HCT116 (cell line): Measurements from ENCODE around the gene NTMT2. TPM values are rescaled to one million over a fixed set of nuclear protein-coding genes. Genes with fewer than 3 reads are reported as not detected.

Experiments
- ATAC-seq: fragments of 200-7000 bp; cut with Tn5 transposase; 2 replicates; pipeline ENCODE4 v1.9.1; 2020; ENCODE audit warnings: mild to moderate bottlenecking, moderate library complexity
- BruUV-seq: library from RNA; stranded (reverse); fragments of 400-500 nt; replicated peaks from 2 replicates; lab custom pipeline; 2021; lab: Mats Ljungman, UMichigan
- CTCF ChIA-PET: fragments of 300-600 bp; sonication (Branson Sonifier 250); formaldehyde crosslinking; loops from one replicate; lab custom pipeline; 2021; ENCODE audit warnings: antibody characterized with exemption; lab: Charles Lee
- POLR2A ChIA-PET: fragments of 300-600, 350-600 bp; sonication (Branson Sonifier 250); formaldehyde crosslinking; loops from one replicate; lab custom pipeline; 2021; ENCODE audit warnings: antibody characterized with exemption; lab: Charles Lee
- RAD21 ChIA-PET, 2 experiments: fragments of 300-600 bp; sonication (Branson Sonifier 250); formaldehyde crosslinking; loops; one replicate each; lab custom pipeline; 2023; ENCODE audit warnings: low total read pairs in 2 of 2; ENCODE audit not compliant: uncharacterized antibody in 2 of 2, unreplicated experiment in 2 of 2, low non-redundant PET in 1 of 2; lab: Charles Lee
- DNase-seq: peaks from one replicate; pipeline ENCODE4 v3.0.0-alpha.2; 2010; ENCODE audit warnings: low read depth, low spot score
- H2AFZ ChIP-seq: fragments of 200-600 bp; shearing (Covaris generic), sonication (generic); 2 replicates; pipeline ENCODE4 v1.6.1; 2017; ENCODE audit warnings: low read depth, mixed run types, mixed read lengths, antibody characterized with exemption, low read length; ENCODE audit not compliant: poor library complexity, severe bottlenecking
- H3K27ac ChIP-seq: 2 replicates; pipeline ENCODE4 v1.5.1; 2012; ENCODE audit warnings: low read depth, low read length
- H3K27me3 ChIP-seq: fragments of 200-600 bp; sonication (generic); 2 replicates; pipeline ENCODE4 v1.6.1; 2016; ENCODE audit warnings: mixed run types, low read length, mixed read lengths; ENCODE audit not compliant: insufficient read depth
- H3K36me3 ChIP-seq, 2 experiments: fragments of 200-500 bp in 1 of 2; fragments of 200-600 bp in 1 of 2; sonication (Bioruptor generic) in 1 of 2; sonication (generic) in 1 of 2; 2 replicates each; pipeline versions ENCODE4 v1.5.1 to v1.6.1; 2014 to 2016; ENCODE audit warnings: low read length in 2 of 2, inconsistent platforms in 1 of 2, mixed read lengths in 1 of 2, mixed run types in 1 of 2; ENCODE audit not compliant: insufficient read depth in 2 of 2, control insufficient read depth in 1 of 2
- H3K4me1 ChIP-seq, 2 experiments: fragments of 200-600 bp in 1 of 2; sonication (generic) in 1 of 2; 2 replicates each; pipeline versions ENCODE4 v1.5.1 to v1.6.1; 2012 to 2017; ENCODE audit warnings: low read length in 2 of 2, inconsistent platforms in 1 of 2, mild to moderate bottlenecking in 1 of 2, mixed read lengths in 1 of 2, mixed run types in 1 of 2, moderate library complexity in 1 of 2; ENCODE audit not compliant: insufficient read depth in 2 of 2, control insufficient read depth in 1 of 2
- H3K4me2 ChIP-seq: fragments of 200-600 bp; sonication (generic); 2 replicates; pipeline ENCODE4 v1.6.1; 2017; ENCODE audit warnings: mixed run types, low read length, mixed read lengths
- H3K4me3 ChIP-seq, 2 experiments: fragments of 200-600 bp in 1 of 2; sonication (generic) in 1 of 2; replicated peaks in 1 of 2; 2 replicates each; pipeline ENCODE4 v1.5.1; 2011 to 2016; ENCODE audit warnings: low read length in 2 of 2, control low read depth in 1 of 2, low read depth in 1 of 2, mild to moderate bottlenecking in 1 of 2, mixed read lengths in 1 of 2, mixed run types in 1 of 2
- H3K79me2 ChIP-seq: fragments of 200-600 bp; sonication (generic); 2 replicates; pipeline ENCODE4 v1.6.1; 2017; ENCODE audit warnings: mild to moderate bottlenecking, mixed run types, low read length, moderate library complexity, mixed read lengths; ENCODE audit not compliant: insufficient read depth
- H3K9ac ChIP-seq: fragments of 200-600 bp; sonication (generic); 2 replicates; pipeline ENCODE4 v1.6.1; 2016; ENCODE audit warnings: low read length, mixed read lengths
- H3K9me2 ChIP-seq: fragments of 200-600 bp; sonication (generic), shearing (Covaris generic); 2 replicates; pipeline ENCODE4 v1.6.1; 2017; ENCODE audit warnings: mixed run types, mild to moderate bottlenecking, moderate library complexity; ENCODE audit not compliant: insufficient read depth
- H3K9me3 ChIP-seq, 2 experiments: fragments of 200-500 bp in 1 of 2; fragments of 200-600 bp in 1 of 2; sonication (Bioruptor generic) in 1 of 2; sonication (generic) in 1 of 2; 2 replicates each; pipeline ENCODE4 v1.6.1; 2014 to 2017; ENCODE audit warnings: low read length in 2 of 2, mixed read lengths in 2 of 2, inconsistent platforms in 1 of 2, low read depth in 1 of 2, mild to moderate bottlenecking in 1 of 2, mixed run types in 1 of 2, moderate library complexity in 1 of 2; ENCODE audit not compliant: control insufficient read depth in 1 of 2, insufficient read depth in 1 of 2
- H4K20me1 ChIP-seq: fragments of 200-600 bp; sonication (generic), shearing (Covaris generic); 2 replicates; pipeline ENCODE4 v1.6.1; 2017; ENCODE audit warnings: mixed run types, mild to moderate bottlenecking, moderate library complexity; ENCODE audit not compliant: insufficient read depth
- CEBPB ChIP-seq: IDR thresholded peaks from 2 replicates; pipeline ENCODE4 v1.6.1; 2012; ENCODE audit warnings: low read depth
- EGR1 ChIP-seq: IDR thresholded peaks from 2 replicates; pipeline ENCODE4 v1.6.1; 2012; ENCODE audit warnings: low read depth
- ELF1 ChIP-seq: IDR thresholded peaks from 2 replicates; pipeline ENCODE4 v1.6.1; 2012; ENCODE audit warnings: low read depth, borderline replicate concordance
- EZH2 ChIP-seq: fragments of 200-600 bp; sonication (generic); IDR thresholded peaks from 2 replicates; pipeline ENCODE4 v1.6.1; 2017; ENCODE audit warnings: antibody characterized with exemption, mixed run types
- EZH2phosphoT487 ChIP-seq: fragments of 200-600 bp; IDR thresholded peaks from 2 replicates; pipeline ENCODE4 v1.6.1; 2018; ENCODE audit warnings: antibody characterized with exemption, borderline replicate concordance
- POLR2A ChIP-seq: IDR thresholded peaks from 2 replicates; pipeline ENCODE4 v1.7.0; 2011; ENCODE audit warnings: borderline replicate concordance; ENCODE audit not compliant: insufficient read depth, insufficient read length; ENCODE audit errors: extremely low read depth
- RAD21 ChIP-seq: IDR thresholded peaks from 2 replicates; pipeline ENCODE4 v1.6.1; 2012; ENCODE audit warnings: low read depth, mild to moderate bottlenecking
- SIN3A ChIP-seq: IDR thresholded peaks from 2 replicates; pipeline ENCODE4 v1.6.1; 2012; ENCODE audit warnings: low read depth
- SP1 ChIP-seq: IDR thresholded peaks from 2 replicates; pipeline ENCODE4 v1.6.1; 2012; ENCODE audit warnings: low read depth
- YY1 ChIP-seq: IDR thresholded peaks from 2 replicates; pipeline ENCODE4 v1.6.1; 2011; ENCODE audit warnings: low read length, low read depth, moderate library complexity, mild to moderate bottlenecking; ENCODE audit not compliant: insufficient replicate concordance; ENCODE audit errors: extremely low read depth
- ZFX ChIP-seq: fragments of 450-650 bp; IDR thresholded peaks from 2 replicates; pipeline ENCODE4 v1.6.1; 2017
- ZNF274 ChIP-seq: fragments of 200-500 bp; sonication (Bioruptor generic); IDR thresholded peaks from 2 replicates; pipeline ENCODE4 v1.6.1; 2014; ENCODE audit warnings: mild to moderate bottlenecking, low read depth, low read length, inconsistent platforms
- intact Hi-C: fragments of 100-400 bp; cut with micrococcal nuclease; formaldehyde crosslinking; loops from 2 replicates; pipeline ENCODE4 v1.10.0; 2022
- total RNA-seq: library from RNA; stranded (reverse); gene quantifications from one replicate; pipeline ENCODE4 v1.2.1, GENCODE V29; 2021; ENCODE audit not compliant: unreplicated experiment
- TF ChIP-seq, protein P1 (sequence below): IDR thresholded peaks from 2 replicates; pipeline ENCODE4 v1.6.1; 2012
- TF ChIP-seq, protein P2 (sequence below): IDR thresholded peaks from 2 replicates; pipeline ENCODE4 v1.6.1; 2012

The NTMT2 gene
- total RNA-seq, 1 experiment from 2014 or later, result not detected

DNA sequence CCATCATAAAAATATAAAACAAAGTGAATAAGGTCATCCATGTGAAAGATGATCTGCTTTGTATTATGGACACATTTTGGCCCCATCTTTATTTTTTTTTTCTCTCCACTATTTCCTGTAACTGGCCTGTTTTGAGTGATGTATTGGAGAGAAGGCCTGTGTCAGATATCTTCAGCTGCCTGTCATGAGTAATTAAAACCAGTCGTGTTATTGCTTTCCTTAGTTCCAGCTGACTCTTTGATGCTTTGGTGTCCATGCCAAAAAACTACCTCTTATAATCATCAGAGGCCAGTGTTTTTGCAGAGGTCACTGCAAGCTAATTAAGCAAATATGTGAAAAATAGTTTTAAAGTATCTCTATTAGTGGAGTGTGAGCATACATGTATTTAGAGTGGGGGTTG lies 29.7 kb downstream of the NTMT2 start:
- Histone ChIP-seq H3K9ac (no peak overlapping the region), H4K20me1 (no peaks in the 10 kb centered on the region), H3K27me3 (no peaks in the 10 kb centered on the region), H3K27ac (no peak overlapping the region), H3K9me2 (no peaks in the 10 kb centered on the region), H3K79me2 (no peaks in the 10 kb centered on the region), H3K4me3 (no peak overlapping the region), H3K4me1 (no peaks in the 10 kb centered on the region), H3K36me3 (no peaks in the 10 kb centered on the region), H3K9me3 (no peaks in the 10 kb centered on the region), H3K4me2 (no peak overlapping the region), H2AFZ (no peak overlapping the region)
- intact Hi-C loops, result no loop called here
- TF ChIP-seq, protein P1, sequence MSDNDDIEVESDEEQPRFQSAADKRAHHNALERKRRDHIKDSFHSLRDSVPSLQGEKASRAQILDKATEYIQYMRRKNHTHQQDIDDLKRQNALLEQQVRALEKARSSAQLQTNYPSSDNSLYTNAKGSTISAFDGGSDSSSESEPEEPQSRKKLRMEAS, result no peak
- TF ChIP-seq ZFX (no peak), CEBPB (no peak), POLR2A (no peak), SP1 (no peak), EZH2 (no peak), ZNF274 (no peak), EZH2phosphoT487 (no peak), EGR1 (no peak), YY1 (no peak)
- TF ChIP-seq, protein P2, sequence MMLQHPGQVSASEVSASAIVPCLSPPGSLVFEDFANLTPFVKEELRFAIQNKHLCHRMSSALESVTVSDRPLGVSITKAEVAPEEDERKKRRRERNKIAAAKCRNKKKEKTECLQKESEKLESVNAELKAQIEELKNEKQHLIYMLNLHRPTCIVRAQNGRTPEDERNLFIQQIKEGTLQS, result no peak
- ATAC-seq (no peak), DNase-seq (no peak)
- BruUV-seq, result no TSS peak
- ChIA-PET RAD21 (no interaction called here), CTCF (no interaction called here), POLR2A (no interaction called here)

GRCh38 chr1:170176772-170177171 lies 31.0 kb downstream of the NTMT2 start:
- ChIA-PET RAD21 (no interaction called here), POLR2A (no interaction called here)
- H3K4me3 ChIP-seq, result no peak overlapping the region

More at GRCh38 chr1:170176772-170177171, 31.0 kb downstream of the NTMT2 start:
- Histone ChIP-seq H3K4me1 (no peaks in the 10 kb centered on the region), H3K9me2 (no peaks in the 10 kb centered on the region), H3K9ac (no peak overlapping the region), H3K4me2 (no peak overlapping the region), H3K36me3 (no peaks in the 10 kb centered on the region), H2AFZ (no peak overlapping the region), H3K27me3 (no peaks in the 10 kb centered on the region), H3K9me3 (no peaks in the 10 kb centered on the region), H3K79me2 (no peaks in the 10 kb centered on the region), H4K20me1 (no peaks in the 10 kb centered on the region), H3K27ac (no peak overlapping the region)
- no peak for TF ChIP-seq ELF1
- TF ChIP-seq SIN3A, result no peak
- no peak for TF ChIP-seq EZH2
- no peak for TF ChIP-seq POLR2A
- no peak for TF ChIP-seq RAD21
- BruUV-seq, result no TSS peak
- intact Hi-C loops, result no loop called here
- ATAC-seq (no peak), DNase-seq (no peak)
- CTCF ChIA-PET, result no interaction called here
